ENCODE data around the gene EPS15. TPM values are rescaled to one million over a fixed set of nuclear protein-coding genes. Genes with fewer than 3 reads are reported as not detected.

Gene EPS15
- total RNA-seq, 2 donors from 2014 or later, result 54.2 to 65.4 TPM

DNA sequence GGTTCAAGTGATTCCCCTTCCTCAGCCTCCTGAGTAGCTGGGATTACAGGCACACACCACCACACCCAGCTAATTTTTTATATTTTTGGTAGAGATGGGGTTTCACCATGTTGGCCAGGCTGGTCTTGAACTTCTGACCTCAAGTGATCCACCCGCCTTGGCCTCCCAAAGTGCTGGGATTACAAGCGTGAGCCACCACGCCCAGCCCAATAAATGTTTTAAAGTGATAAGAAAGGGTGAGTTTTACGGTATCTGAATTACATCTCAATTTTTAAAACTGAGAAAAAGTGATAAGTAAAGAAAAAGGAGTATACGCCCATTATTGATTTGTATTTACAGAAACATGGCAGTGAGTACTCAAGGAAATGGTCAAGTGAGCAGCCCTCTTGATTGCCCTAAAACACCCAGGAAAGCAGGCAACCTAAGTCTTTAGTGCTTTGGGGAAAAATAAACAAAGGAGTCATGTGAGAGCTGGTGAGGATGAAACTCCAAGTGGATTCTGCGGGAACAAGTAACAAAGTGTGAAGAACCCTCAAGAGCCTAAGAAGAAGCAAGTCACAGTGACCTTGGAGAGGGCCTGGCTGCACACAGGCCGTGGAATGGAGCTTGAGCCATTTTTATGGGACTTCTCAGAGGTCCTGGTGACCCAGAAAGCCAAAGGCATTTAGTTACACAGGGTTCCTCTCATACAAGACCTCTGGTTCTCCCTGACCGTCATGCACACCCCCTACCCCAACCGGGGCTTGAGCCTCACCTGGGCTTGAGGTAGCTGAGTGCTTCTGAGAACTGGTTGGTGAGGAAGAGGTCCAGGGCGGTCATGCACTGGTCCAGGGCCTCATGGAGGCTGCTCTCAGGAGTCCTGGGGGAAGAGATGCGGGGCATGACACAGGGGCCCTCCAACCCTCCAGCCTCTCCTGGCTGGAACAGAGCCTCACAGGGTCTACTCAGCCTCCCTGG is 197.8 kb downstream of the EPS15 start:
- H3K27me3 Mint-ChIP-seq, result peaks cover 4% of the 10 kb centered on the region
- no peak overlapping the region for H3K4me3 Mint-ChIP-seq
- H3K36me3 Mint-ChIP-seq (ENCODE audit: low read depth), result no peaks in the 10 kb centered on the region
- H3K27ac Mint-ChIP-seq, result no peak overlapping the region
- H3K4me1 Mint-ChIP-seq, result no peaks in the 10 kb centered on the region
- ATAC-seq (replicated peaks), result no peak
- H3K9me3 Mint-ChIP-seq, result no peaks in the 10 kb centered on the region

DNA sequence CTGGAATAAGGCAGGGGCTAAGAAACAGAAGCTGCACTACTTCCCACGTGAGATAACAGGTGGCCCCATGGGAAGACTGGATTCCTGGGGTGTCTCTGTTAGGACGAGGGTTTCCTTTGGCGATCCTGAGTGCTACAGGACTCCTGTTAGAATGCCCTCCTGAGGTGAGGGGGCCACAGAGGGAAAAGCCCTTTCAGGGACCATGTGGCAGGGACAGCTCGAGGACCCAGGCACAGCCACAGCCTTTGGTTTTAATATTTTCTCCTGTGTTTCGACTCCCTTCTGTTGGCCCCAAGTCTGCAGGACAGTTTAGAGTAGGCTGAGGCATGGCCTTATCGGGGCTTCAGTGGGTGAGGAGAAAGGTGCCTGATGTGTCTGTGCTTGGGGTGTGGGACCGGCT is 201.3 kb downstream of the EPS15 start:
- no peak overlapping the region for H3K27ac Mint-ChIP-seq
- ATAC-seq (replicated peaks), result no peak
- H3K4me1 Mint-ChIP-seq, result peaks cover 8% of the 10 kb centered on the region
- H3K27me3 Mint-ChIP-seq, result no peaks in the 10 kb centered on the region
- H3K36me3 Mint-ChIP-seq (ENCODE audit: low read depth), result no peaks in the 10 kb centered on the region
- no peak overlapping the region for H3K4me3 Mint-ChIP-seq
- no peaks in the 10 kb centered on the region for H3K9me3 Mint-ChIP-seq

DNA sequence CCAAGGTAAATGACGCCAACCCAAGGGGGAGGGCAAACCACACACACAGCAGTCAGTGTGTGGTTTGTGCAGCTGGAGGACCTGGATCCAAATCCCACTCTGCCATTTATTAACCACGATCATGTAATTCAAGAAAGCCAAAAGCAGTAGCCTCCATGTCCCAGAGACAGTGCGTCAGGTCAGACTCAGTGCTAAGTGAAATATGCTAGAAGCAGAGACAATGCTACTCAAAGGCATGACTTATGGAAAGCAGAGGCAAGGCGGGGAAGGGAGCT is 202.3 kb downstream of the EPS15 start:
- Mint-ChIP-seq H3K4me3 (no peak overlapping the region), H3K4me1 (peaks cover 8% of the 10 kb centered on the region), H3K9me3 (no peaks in the 10 kb centered on the region), H3K27me3 (no peaks in the 10 kb centered on the region), H3K36me3 (ENCODE audit: low read depth) (no peaks in the 10 kb centered on the region), H3K27ac (no peak overlapping the region)
- no peak for ATAC-seq (replicated peaks)

DNA sequence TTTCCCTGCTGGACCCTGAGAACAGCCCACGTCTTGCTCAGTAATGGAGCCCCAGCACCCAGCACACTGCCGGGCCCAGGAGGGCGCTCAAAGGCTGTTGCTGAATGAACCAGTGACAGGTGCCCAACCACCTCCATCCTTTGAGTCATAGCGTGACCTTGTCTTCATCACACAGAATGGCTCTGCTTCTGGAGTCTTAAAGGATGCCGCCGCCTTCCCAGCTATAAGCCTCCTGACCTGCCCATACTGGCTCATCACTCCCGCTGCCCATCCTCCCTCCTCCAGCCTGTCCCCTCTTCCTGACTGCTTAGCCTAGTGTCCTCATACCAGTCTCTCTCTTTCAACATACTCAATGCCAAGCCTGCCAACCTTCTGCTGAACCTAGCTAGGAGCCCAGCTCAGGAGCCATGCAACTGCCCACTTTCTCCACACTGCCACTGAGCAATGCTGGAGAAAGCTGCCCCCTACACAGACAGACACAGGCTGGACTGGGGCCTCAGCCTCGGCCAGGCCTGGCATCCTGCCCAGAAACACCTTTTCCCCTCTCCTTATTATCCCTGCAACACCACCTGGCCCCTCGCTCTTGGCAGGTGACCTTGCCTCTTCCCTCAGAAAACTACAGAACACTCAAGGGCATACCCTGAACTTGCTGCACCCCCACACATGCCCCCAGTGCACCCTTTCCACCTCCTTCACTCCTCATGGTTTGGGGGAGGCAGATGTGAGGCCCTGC is 202.8 kb downstream of the EPS15 start:
- no peaks in the 10 kb centered on the region for H3K9me3 Mint-ChIP-seq
- ATAC-seq (replicated peaks), result peak; percentile 34
- H3K4me1 Mint-ChIP-seq, result peaks cover 8% of the 10 kb centered on the region
- no peaks in the 10 kb centered on the region for H3K27me3 Mint-ChIP-seq
- H3K36me3 Mint-ChIP-seq (ENCODE audit: low read depth), result no peaks in the 10 kb centered on the region
- H3K4me3 Mint-ChIP-seq, result no peak overlapping the region
- H3K27ac Mint-ChIP-seq, result no peak overlapping the region

DNA sequence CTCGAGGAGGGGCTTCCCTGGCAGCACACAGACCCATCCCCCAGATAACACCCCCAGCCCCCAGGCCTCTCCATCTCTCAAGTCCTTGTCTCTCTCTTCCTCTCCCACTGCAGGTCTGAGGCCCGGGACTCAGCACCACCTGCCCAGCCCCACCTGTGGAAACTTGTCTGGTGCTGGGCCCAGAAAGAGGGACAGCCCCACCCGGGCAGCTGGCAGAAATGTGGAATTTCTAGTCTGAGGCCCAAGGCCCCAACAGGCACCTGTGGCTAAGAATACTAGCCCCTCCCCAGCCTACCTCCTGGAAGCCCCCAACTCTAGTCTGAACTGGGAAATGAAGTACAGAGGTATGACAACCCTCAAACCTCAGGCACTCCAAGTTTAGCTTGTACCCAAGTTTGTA is 204.1 kb downstream of the EPS15 start:
- no peak overlapping the region for H3K4me3 Mint-ChIP-seq
- H3K27me3 Mint-ChIP-seq, result no peaks in the 10 kb centered on the region
- H3K27ac Mint-ChIP-seq, result peak overlapping the region; percentile 41
- H3K9me3 Mint-ChIP-seq, result no peaks in the 10 kb centered on the region
- H3K4me1 Mint-ChIP-seq, result peaks cover 8% of the 10 kb centered on the region
- H3K36me3 Mint-ChIP-seq (ENCODE audit: low read depth), result no peaks in the 10 kb centered on the region
- ATAC-seq (replicated peaks), result no peak

DNA sequence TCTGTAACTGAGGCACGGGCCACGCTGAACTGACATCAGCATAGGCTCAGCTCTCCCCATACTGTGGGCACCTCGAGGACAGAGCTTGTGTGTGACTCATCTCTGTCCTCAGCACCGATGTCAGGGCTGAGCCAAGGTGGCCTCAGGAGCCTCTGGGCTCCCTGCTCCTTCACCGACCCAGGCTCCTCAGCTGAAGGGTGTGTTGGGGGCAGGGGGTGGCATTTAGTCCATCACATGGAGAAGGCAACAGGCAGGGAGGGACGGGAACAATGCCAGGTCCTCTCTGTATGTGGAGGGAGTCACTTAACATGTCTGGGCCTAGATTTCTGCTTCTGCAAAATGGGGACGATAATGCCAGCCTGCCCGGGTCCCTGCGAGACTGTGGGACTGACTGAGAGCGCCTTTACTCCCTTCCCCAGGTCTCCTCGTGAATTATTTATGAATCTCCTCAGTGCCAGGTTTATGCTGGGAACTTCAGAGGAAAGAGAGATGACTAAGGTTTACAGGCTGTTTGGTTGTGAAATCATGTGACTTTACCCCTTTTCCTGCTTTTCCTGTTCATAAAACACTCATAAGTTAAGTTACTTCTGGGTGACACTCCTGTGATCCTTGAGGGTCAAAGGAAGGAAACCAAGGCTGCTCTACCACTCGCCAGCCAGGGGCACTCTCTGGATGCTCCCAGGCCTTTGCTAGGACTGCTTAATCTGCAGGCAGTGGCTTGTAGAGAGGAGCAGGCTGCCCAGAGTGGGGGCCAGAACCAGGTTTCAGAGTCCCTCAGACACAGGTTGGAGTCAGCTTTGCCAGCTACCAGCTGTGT is 204.9 kb downstream of the EPS15 start:
- Mint-ChIP-seq H3K4me3 (no peak overlapping the region), H3K27me3 (no peaks in the 10 kb centered on the region), H3K27ac (no peak overlapping the region), H3K9me3 (no peaks in the 10 kb centered on the region), H3K4me1 (peaks cover 8% of the 10 kb centered on the region), H3K36me3 (ENCODE audit: low read depth) (no peaks in the 10 kb centered on the region)
- peak; percentile 78 for ATAC-seq (replicated peaks)

DNA sequence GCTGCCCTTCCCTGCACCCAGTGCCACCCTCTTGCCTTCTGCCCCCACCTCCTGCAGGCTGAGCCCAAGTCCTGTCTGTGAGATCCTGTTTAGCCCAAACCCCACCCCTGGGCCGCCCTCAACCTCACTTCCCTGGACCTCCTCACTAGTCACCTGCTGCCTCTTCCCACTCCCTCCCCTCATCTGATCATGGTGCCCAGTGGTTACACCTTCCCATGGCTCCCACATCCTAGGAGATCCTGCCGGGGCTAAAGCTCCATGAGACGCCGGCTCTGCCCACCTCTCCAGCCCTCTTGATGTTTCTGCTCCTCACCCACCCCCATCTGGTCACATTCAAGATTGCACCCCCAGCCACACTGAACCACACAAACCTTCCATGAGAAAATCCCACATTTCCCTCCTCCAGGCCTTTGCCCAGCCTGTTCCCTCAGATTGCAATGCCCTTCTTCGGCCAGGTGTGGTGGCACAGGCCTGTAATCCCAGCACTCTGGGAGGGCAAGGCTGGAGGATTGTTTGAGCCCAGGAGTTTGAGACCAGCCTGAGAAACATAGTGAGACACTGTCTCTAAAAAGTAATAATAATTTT is 205.7 kb downstream of the EPS15 start:
- no peak overlapping the region for H3K4me3 Mint-ChIP-seq
- peaks cover 8% of the 10 kb centered on the region for H3K4me1 Mint-ChIP-seq
- no peaks in the 10 kb centered on the region for H3K36me3 Mint-ChIP-seq (ENCODE audit: low read depth)
- no peak overlapping the region for H3K27ac Mint-ChIP-seq
- no peak for ATAC-seq (replicated peaks)
- no peaks in the 10 kb centered on the region for H3K27me3 Mint-ChIP-seq
- H3K9me3 Mint-ChIP-seq, result no peaks in the 10 kb centered on the region

DNA sequence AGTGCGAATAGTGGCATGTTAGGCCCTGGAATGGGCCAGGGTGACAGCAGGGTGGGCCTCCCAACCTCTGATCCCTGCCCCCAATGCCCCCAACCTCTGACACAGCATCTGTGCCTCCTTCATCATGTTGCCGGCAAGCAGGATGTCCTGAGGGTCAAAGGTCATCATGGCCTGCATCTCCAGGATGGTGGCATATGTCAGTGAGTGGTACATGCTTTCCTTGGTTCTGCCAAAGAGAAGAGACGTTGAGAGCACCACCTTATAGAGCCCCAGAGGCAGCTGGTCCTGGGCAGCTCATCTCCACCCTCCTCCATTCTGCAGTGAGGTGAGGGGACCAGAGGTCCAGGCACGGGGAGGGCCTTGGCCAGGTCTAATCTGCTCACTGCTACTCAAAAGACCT is 206.3 kb downstream of the EPS15 start:
- Mint-ChIP-seq H3K4me1 (peaks cover 8% of the 10 kb centered on the region), H3K9me3 (no peaks in the 10 kb centered on the region), H3K27ac (no peak overlapping the region), H3K36me3 (ENCODE audit: low read depth) (no peaks in the 10 kb centered on the region), H3K27me3 (no peaks in the 10 kb centered on the region), H3K4me3 (no peak overlapping the region)
- ATAC-seq (replicated peaks), result no peak

DNA sequence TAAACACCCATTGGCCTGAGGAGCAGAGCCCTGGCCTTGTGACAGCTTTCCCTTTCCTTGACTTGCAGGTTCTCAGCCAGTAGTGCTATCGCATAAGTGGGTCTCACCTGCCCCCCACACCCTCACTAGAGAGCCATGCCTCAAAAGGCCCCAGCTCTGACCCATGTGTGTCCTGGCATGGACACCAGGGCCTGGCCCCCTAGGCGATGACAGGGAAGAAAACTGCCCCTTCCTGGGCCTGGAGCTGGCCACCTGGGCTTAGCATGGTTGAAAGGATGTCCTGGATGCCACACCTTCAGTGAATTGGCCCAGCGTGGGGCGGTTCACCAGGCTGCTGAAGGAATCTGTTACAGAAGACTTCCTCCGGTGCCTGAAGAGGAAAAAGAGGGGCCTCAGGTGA is 207.2 kb downstream of the EPS15 start:
- H3K4me1 Mint-ChIP-seq, result peaks cover 8% of the 10 kb centered on the region
- no peaks in the 10 kb centered on the region for H3K36me3 Mint-ChIP-seq (ENCODE audit: low read depth)
- H3K4me3 Mint-ChIP-seq, result no peak overlapping the region
- H3K9me3 Mint-ChIP-seq, result no peaks in the 10 kb centered on the region
- no peak for ATAC-seq (replicated peaks)
- no peak overlapping the region for H3K27ac Mint-ChIP-seq
- no peaks in the 10 kb centered on the region for H3K27me3 Mint-ChIP-seq

DNA sequence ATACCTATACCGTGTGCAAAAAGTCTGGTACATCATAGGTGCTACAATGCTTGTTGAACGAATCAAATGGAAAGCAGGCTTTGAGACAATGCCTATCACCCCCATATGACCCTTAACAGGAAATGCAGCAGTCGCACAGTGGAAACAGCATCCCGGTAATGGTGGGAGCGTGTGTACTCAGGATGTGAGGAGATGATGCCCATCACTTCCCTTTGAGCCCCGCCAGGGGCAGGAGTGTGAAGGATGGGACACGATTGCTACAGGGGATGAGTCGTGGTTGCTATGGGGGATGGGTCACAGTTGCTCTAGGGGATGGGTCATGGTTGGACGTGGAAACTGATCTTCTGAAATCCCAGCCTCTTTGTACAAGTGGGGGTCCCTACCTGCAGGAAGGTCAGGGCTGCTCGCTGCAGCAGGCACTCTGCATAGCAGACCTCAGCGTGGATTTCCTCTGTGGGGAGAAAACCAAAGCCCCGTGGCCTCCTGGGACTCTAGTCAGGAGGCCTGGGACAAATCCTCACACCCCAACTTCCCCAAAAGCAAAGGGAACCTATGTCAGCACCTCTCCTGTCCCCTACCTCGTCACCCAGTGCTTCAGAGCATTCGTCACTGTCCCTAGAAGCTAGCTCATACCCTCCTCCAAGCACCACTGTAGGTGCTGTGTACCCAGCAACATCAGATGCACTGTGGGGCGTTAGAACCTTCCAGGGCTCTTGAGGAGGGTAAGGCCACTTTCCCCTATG is 208.0 kb downstream of the EPS15 start:
- Mint-ChIP-seq H3K27me3 (no peaks in the 10 kb centered on the region), H3K9me3 (no peaks in the 10 kb centered on the region), H3K4me3 (no peak overlapping the region), H3K4me1 (peaks cover 8% of the 10 kb centered on the region), H3K27ac (no peak overlapping the region), H3K36me3 (ENCODE audit: low read depth) (no peaks in the 10 kb centered on the region)
- no peak for ATAC-seq (replicated peaks)

DNA sequence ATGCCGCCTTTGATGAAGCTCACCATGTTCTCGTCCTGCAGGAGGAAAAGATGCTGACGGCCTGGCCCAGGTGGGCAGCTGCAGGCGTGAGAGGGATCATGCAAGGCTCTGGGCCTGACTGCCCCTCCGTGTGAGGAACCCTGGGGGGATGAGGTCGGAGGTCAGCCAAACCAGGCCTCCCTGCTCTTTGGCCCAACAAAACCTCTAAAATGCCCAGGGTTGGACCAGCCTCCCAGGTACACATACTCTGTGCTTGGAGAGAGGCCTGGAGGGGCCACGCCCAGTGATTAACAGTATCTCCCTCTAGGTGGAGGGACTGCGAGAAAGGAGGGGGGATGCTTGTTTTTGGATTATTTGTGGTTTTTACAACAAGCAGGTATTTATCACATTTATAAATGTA is 209.8 kb downstream of the EPS15 start:
- no peaks in the 10 kb centered on the region for H3K36me3 Mint-ChIP-seq (ENCODE audit: low read depth)
- ATAC-seq (replicated peaks), result no peak
- H3K9me3 Mint-ChIP-seq, result no peaks in the 10 kb centered on the region
- H3K4me3 Mint-ChIP-seq, result no peak overlapping the region
- no peaks in the 10 kb centered on the region for H3K27me3 Mint-ChIP-seq
- H3K27ac Mint-ChIP-seq, result no peak overlapping the region
- H3K4me1 Mint-ChIP-seq, result peaks cover 8% of the 10 kb centered on the region

DNA sequence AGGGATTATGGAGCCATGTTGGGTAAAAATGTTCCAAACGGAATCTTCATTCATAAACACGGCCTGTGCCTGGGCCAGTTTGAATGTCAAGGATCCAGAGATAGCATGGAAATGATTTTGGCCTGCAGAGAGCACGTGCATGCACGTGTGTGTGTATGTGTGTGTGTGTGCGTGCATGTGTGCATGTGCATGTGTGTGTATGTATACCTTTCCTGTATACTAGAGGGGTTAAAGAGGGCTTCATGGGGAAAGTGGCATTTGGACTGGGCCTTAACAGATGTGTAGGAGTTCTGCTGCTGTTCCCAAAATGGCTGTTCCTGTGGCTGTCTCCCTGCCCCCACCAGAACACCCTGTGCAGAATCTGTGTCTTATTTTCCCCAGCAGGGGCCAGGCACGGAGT is 210.4 kb downstream of the EPS15 start:
- Mint-ChIP-seq H3K27me3 (no peaks in the 10 kb centered on the region), H3K4me3 (no peak overlapping the region), H3K4me1 (peaks cover 4% of the 10 kb centered on the region), H3K27ac (no peak overlapping the region), H3K9me3 (no peaks in the 10 kb centered on the region), H3K36me3 (ENCODE audit: low read depth) (no peaks in the 10 kb centered on the region)
- ATAC-seq (replicated peaks), result no peak

DNA sequence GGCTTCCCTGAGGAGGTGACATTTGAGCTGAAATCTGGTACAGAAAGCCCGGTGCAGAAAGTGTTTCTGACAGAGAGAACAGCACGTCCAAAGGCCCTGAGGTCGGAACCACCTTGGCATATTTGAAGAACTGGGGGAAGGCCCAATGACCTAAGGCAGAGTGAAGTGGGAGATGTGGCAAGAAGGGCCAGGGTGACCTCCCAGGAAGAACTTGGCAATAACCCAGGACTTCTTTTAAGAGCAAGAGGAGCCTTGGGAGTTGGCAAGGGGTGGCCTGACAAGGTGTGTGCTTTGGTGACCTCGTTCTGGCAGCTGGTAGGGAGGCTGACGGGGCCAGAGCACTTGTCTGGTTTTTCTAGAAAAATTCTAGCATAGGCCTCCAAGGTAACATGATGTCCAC is 212.1 kb downstream of the EPS15 start:
- Mint-ChIP-seq H3K4me1 (no peaks in the 10 kb centered on the region), H3K9me3 (no peaks in the 10 kb centered on the region), H3K36me3 (ENCODE audit: low read depth) (no peaks in the 10 kb centered on the region), H3K4me3 (no peak overlapping the region), H3K27me3 (no peaks in the 10 kb centered on the region), H3K27ac (no peak overlapping the region)
- no peak for ATAC-seq (replicated peaks)

DNA sequence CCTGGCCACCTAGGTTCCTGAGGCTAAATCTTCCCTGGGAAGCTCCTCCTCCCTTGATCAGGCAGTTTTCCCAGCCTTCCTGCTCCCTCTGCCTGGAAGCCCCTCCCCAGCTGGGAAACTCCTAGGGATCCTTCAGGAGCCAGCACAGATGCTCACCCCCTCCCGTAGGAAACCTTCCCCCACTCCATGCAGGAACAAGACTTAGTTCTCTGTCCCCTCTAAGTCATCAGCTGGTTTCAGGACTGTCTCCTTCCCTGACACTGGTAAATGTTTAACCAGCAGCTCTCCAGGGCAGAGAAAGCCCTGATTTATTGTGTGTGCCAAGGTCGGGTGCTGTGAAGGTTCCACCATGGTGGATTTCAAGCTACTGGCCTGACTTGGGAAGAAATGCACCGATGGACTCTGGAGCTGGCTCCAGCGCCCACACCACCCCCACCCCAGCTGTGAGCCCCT is 213.7 kb downstream of the EPS15 start:
- H3K27ac Mint-ChIP-seq, result no peak overlapping the region
- no peak for ATAC-seq (replicated peaks)

More for the DNA sequence above, 213.7 kb downstream of the EPS15 start:
- Mint-ChIP-seq H3K4me1 (no peaks in the 10 kb centered on the region), H3K9me3 (no peaks in the 10 kb centered on the region), H3K36me3 (ENCODE audit: low read depth) (no peaks in the 10 kb centered on the region), H3K27me3 (no peaks in the 10 kb centered on the region), H3K4me3 (no peak overlapping the region)

Measured in activated T-helper 17 cell treated with anti-CD3 and anti-CD28 coated beads, Interleukin-2, amount 50 U/mL, for 72 hours (primary cell).